ENCODE results near the gene KRTAP10-4.
A peak's percentile ranks its signal among the peaks of the same experiment; 100 is the strongest.
"Not testable (repeated sequence)": the region's sequence is repeated elsewhere in the genome, so short reads cannot be mapped to it uniquely, and the experiment has no call there.

KRTAP10-4 gene

GRCh38 chr21:44534688-44535087 is 38.8 kb upstream of the KRTAP10-4 start:
- DNase-seq: no peak

GRCh38 chr21:44535963-44536362 is 37.6 kb upstream of the KRTAP10-4 start:
- DNase-seq: no peak

- no peak for DNase-seq
Observed at GRCh38 chr21:44537930-44538911, 35.3 kb upstream of the KRTAP10-4 start.

GRCh38 chr21:44539046-44539445 is 34.5 kb upstream of the KRTAP10-4 start:
- DNase-seq: no peak

- no peak for DNase-seq
Observed at GRCh38 chr21:44539991-44540666, 33.4 kb upstream of the KRTAP10-4 start, which contains the start of gene KRTAP10-1. Gene KRTAP10-1, minus strand, starts transcription at chr21:44540195. Its CDS starts 45 bp downstream, at chr21:44540150.

GRCh38 chr21:44540741-44541288 is 32.7 kb upstream of the KRTAP10-4 start:
- DNase-seq: no peak

DNA sequence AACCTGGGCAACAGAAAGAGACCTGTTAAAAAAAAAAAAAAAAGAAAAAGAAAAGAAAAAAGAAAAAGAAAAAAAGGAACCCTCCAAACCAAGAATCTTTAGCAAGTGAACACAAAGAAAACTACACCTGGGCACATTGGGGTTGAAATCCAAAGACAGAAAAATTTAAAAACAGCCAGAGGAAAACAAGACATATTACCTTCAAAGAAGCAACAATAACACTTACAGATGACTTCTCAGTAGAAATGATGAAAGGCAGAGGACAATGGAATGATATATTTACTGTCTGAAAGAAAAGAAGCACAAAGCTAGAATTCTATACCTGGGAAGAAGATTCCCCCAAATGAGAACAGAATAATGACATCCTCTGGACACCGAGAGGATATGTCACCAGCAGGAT is 30.8 kb upstream of the KRTAP10-4 start:
- DNase-seq: no peak

DNA sequence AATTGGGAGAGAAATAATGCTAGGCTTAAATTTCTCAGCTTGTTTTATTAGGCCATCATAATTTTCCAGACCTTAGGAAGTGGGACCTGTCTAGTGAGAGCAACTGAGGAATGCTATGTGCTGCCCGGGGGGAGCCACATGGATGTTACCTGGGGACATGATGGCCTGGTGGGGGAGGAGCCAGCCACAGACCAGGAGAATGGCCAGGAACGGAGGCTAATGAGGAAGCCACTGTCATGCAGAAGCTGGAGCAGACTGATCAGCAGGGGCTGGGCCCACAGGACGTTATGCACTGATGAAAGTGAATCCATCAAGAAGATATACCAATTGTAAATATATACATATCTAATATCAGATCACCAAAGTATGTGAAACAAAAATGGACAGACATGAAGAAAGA is 29.0 kb upstream of the KRTAP10-4 start:
- no peak for DNase-seq

- peak in 1 of 2 donors; percentile 54 for DNase-seq
Observed at GRCh38 chr21:44547656-44548331, 25.7 kb upstream of the KRTAP10-4 start.

DNA sequence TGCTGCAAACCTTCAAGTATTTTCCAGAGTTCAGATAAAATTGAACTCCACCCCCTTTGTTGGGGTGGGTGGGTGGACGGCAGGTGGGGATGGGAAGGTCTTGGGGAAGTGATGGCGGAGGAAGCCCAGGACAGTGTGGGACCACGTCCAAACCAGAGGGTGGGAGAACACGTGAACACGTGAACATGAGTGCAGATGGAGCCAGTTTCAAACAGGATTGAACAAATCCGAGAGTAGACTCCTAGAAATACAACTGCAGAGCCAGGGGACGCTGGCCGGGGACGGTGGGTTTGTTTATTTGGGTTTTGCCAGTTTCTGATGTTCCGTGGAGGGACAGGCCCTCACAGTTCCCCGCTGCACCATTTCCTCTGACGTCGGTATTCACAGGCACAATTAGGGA is 25.1 kb upstream of the KRTAP10-4 start:
- no peak for DNase-seq

DNA sequence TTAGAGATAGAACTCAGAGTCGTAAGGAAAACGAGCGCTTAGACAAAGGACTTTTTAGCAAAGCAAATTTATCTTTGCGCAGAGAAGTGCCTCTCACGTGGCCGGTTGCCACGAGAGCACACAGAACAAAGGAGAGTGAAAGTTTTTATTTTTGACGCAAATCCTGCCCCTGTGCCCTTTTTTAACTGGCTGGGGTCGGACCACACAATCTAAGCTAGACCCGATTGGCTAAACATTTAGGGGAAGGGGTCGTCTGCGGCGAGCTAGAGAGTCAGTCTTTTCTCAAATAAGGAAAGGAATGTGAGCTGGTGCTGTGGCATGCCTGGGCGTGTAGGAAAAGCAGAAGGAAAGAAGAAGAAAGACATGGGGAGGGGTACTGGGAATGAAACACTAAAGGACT is 24.6 kb upstream of the KRTAP10-4 start:
- DNase-seq: no peak

GRCh38 chr21:44549525-44550211 is 23.9 kb upstream of the KRTAP10-4 start:
- no peak for DNase-seq

DNA sequence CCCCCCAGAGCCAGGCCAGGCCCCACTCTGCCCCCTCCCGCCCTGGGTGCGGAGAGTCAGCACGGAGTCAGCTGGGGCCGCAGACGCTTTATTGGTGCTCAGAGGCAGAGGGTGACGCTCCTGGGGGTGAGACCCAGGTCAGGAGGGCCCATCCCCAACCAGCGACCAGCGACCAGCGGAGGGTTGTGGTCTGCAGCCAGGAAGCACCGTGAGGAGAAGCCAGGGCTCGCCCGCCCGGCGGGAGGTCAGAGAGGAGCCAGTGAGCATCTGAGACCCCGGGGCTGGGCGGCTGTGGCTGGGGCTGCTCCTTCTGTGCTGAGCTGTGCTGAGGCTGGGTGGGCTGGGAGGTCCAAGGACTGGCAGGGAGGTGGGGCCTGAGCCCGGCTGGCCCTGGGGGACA is 23.2 kb upstream of the KRTAP10-4 start:
- not testable (repeated sequence) for DNase-seq

- no peak for DNase-seq
Observed at GRCh38 chr21:44550807-44551206, 22.7 kb upstream of the KRTAP10-4 start.

DNA sequence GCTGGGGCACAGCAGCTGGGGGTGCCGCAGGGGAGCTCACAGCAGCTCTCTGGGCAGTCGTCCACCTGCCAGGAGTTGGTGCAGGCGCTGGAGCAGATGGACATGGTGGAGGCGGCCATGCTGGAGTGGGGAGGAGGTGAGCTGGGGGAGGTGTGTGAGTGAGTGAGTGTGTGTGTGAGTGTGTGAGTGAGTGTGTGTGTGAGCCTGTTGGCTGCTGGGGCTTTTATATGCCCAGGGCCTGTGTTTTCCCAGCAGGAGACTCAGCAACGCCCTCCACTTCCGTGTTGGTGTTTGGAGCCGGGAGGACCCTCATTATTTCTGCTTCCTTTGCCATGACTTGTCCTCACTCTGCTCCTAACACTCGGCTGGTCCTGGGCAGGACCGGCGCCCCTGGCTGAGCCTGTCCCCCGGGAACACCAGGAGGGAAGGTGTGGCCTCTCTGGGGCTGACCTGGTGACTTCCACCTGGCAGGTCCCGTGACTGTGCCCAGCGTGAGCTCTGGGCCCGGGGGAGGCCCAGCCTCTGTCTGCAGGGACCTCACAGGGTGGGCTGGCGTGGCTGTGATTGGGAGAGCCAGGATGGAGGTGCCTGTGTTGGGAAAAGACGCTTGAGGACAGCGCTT is 22.1 kb upstream of the KRTAP10-4 start, which contains the start of gene KRTAP10-2:
TSS of gene KRTAP10-2 (minus strand) at position 166 of the 622 bp plus-strand sequence. CDS start at position 119, 47 bp downstream.
- DNase-seq: no peak

- DNase-seq: no peak
Observed at GRCh38 chr21:44552136-44552535, 21.4 kb upstream of the KRTAP10-4 start.

DNA sequence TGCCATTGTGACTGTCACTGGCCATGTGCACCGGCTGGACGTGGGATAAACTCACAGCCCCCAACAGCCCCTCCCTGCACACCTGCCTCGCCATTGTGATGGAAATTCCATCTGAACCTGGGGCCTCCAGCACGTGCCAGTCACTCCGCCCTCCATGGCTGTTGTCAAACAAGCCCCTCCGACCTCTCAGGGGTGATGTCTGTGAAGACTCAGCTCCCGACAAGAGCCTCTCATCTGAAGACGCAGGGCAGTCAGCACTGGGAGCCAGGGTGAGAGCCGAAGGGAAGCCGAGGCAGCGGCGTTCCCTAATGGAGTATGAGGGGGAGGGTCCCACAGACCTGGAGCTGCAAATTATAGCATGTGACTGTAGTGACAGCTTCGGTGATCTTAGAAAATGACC is 20.8 kb upstream of the KRTAP10-4 start:
- DNase-seq: no peak

- no peak for DNase-seq
Observed at GRCh38 chr21:44555200-44555875, 18.2 kb upstream of the KRTAP10-4 start.

GRCh38 chr21:44556879-44557278 is 16.6 kb upstream of the KRTAP10-4 start:
- no peak for DNase-seq

DNA sequence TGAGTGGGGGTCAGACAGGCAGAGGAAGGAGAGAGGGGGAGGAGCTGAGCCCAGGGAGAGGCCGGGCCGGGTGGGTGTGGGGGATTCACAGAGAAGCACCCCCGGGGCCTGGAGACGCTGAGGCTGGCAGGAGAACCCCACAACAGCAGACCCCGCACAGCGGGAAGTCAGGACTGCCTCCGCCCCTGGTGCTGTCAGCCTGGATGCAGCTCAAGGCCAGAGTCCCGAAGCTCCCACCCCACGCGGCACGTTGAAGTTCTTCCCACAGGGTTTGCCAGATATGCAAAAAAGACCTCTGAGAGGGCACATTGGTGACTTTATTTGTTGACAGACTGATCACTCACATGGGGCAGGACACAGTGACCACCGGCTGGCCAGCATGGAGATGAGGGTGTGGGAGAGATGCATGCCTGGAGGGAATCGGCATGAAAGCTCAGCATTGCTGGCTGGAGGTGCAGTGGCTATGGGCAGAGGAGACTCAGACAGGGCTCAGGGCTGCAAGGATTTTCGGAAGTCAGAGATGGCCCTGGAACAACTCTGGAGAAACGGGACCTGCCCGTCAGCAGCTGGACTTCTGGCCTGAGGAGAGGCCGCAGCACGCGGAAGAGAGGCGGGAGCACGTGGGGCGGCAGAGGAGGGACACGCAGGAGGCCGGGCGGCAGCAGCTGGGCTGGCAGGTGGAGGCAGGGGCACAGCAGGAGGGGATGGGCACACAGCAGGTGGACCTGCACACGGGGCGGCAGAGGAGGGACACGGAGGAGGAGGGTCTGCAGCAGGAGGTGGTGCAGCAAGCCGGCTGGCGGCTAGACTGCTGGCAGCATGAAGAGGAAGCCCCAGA is 15.8 kb upstream of the KRTAP10-4 start:
- DNase-seq: no peak
